Transverse colon (tissue), 4 donors: ENCODE results near the gene GCA. TPM values are rescaled to one million over a fixed set of nuclear protein-coding genes. Genes with fewer than 3 reads are reported as not detected.
A peak's percentile ranks its signal among the peaks of the same experiment; 100 is the strongest.

Experiments used
- DNase-seq: peaks from one replicate; pipeline ENCODE4 v3.0.0-alpha.2; 2019
- H3K27ac ChIP-seq, 4 donors: fragments of 200-600 bp; sonication (generic); 2 replicates each; pipeline ENCODE4 v1.5.1; 2016 to 2018; ENCODE audit warnings: inconsistent platforms in 4 of 4
- H3K27me3 ChIP-seq: fragments of 200-600 bp; sonication (generic); 2 replicates; pipeline ENCODE4 v1.5.1; 2017; ENCODE audit warnings: inconsistent platforms
- H3K36me3 ChIP-seq, 4 donors: fragments of 200-600 bp; sonication (generic); 2 replicates each; pipeline ENCODE4 v1.5.1; 2017 to 2019; ENCODE audit warnings: inconsistent platforms in 4 of 4
- H3K4me1 ChIP-seq, 4 donors: fragments of 200-600 bp; sonication (generic); 2 replicates each; pipeline ENCODE4 v1.5.1; 2017 to 2020; ENCODE audit warnings: inconsistent platforms in 4 of 4
- H3K4me3 ChIP-seq, 4 donors: fragments of 200-600 bp; sonication (generic); 1 replicate in 1 of 4; 2 replicates in 3 of 4; pipeline versions ENCODE4 v1.5.1 to v1.6.1; 2017 to 2019; ENCODE audit warnings: inconsistent platforms in 4 of 4
- H3K9me3 ChIP-seq, 2 donors: fragments of 200-600 bp; sonication (generic); 2 replicates each; pipeline ENCODE4 v1.5.1; 2017 to 2019; ENCODE audit warnings: inconsistent platforms in 2 of 2
- EP300 ChIP-seq: sonication (generic); formaldehyde crosslinking; IDR thresholded peaks from one replicate; pipeline ENCODE4 v1.6.1; 2017; ENCODE audit warnings: antibody characterized with exemption, low read depth
- POLR2A ChIP-seq: fragments of 450-650 bp; IDR thresholded peaks from one replicate; pipeline ENCODE4 v1.6.1; 2016; ENCODE audit warnings: antibody characterized with exemption, mild to moderate bottlenecking, moderate library complexity
- POLR2AphosphoS5 ChIP-seq, 3 donors: sonication (generic); formaldehyde crosslinking; IDR thresholded peaks; one replicate each; pipeline ENCODE4 v1.6.1; 2016; ENCODE audit warnings: antibody characterized with exemption in 3 of 3
- WGBS, 2 donors: methylation state at CpG; one replicate each; pipeline ENCODE4 v1.1.5; 2018; ENCODE audit warnings: low coverage in 1 of 2; 5-methylcytosine and 5-hydroxymethylcytosine counted together
- in situ Hi-C, 4 donors: fragments of 200-750 bp; cut with MboI; loops; one replicate each; pipeline versions ENCODE4 v1.15.0 to v1.15.1; 2017; ENCODE audit warnings: low sequenced_read_pairs in 3 of 4, low pct_ligation_motif_present in 1 of 4, low pct_unique_long_range_greater_than_20kb in 1 of 4
- intact Hi-C: fragments of 100-400 bp; cut with DNase I; formaldehyde crosslinking; loops from one replicate; pipeline ENCODE4 v1.15.1; 2023; ENCODE audit warnings: low total_unique reads
- total RNA-seq, 4 donors: library from RNA; depleted of rRNA; stranded (reverse); fragments of >200 nt; gene quantifications; one replicate each; pipeline ENCODE4 v1.1.0, GENCODE V29; 2016
- TF ChIP-seq, protein P1 (sequence below), 5 experiments: fragments of 200-600 bp in 3 of 5; fragments of 450-650 bp in 2 of 5; sonication (generic) in 3 of 5; IDR thresholded peaks; 1 replicate in 2 of 5; 2 replicates in 3 of 5; pipeline ENCODE4 v1.5.1; 2016 to 2017; ENCODE audit warnings: antibody characterized with exemption in 5 of 5, inconsistent platforms in 3 of 5, mild to moderate bottlenecking in 2 of 5, moderate library complexity in 1 of 5

GCA gene
- total RNA-seq, 4 donors from 2014 or later = 7.5 to 25.8 (median 18.4) TPM; not detected in 1

DNA sequence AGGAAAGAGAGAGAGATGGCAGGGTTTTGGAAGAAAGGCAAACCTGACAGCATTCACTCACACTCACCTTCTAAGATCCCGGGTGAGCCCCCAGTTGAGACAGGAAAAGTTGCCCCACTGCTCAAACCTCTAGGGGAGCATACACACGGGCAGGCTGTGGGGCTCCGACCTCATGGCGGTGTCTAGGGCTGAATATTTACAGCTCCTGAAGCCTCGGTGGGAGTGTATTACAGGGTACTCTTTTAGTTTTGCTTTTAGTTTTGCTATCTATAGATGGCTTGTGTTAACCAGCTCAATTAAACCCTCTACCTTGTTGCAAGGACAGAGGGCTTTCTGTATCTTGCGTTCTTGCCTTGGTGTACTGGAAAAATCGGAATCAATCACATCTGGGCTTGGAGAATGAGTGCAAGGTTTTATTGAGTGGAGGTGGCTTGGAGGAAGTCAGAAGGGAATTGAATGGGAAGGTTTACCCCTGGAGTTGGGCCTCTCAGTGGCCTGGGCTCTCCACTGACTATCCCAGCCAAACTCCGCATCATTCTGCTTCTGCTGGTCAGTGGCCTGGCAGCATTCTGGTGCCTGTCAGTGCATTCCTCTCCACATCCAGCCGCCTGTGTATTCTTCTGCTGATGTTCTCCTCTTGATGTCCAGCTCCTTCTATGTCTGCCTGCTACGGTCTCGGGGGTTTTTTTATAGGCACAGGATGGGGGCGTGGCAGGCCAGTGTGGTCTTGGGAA lies 15.3 kb upstream of the GCA start:
- in situ Hi-C loops = loop anchor here in 1 of 4 donors (25.0 kb wide), 1 partner anchor 341 kb away; no protein-coding TSS in a partner anchor
- WGBS, 2 donors = 80 to 85% methylated on average over 5 to 12 of the region's 12 CpGs
- no peak for DNase-seq

DNA sequence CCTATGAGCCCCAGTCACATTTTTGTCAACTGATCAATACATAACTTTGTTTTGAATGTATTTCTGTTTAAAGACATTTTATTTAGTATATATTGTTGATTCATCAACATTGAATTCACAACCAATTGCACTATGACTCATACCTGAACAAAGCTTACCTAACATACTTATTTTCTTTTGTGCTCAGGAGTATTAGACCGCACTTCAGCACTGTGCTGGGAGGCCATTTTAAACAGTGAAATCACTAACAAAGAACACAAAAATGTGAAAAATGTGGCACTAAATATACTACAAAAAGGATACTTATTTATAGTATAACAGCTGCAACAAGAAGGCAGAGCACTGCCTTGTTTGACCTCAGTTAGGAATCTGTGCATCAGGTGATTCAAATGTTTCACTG lies 13.1 kb upstream of the GCA start:
- in situ Hi-C loops (loop anchor here in 1 of 4 donors (25.0 kb wide), 1 partner anchor 344 kb away; no protein-coding TSS in a partner anchor), intact Hi-C loops (no loop called here)
- TF ChIP-seq EP300 (no peak), POLR2AphosphoS5 (IDR thresholded peaks at IDR 0.05) (no peak), POLR2A (no peak)
- TF ChIP-seq, protein P1, sequence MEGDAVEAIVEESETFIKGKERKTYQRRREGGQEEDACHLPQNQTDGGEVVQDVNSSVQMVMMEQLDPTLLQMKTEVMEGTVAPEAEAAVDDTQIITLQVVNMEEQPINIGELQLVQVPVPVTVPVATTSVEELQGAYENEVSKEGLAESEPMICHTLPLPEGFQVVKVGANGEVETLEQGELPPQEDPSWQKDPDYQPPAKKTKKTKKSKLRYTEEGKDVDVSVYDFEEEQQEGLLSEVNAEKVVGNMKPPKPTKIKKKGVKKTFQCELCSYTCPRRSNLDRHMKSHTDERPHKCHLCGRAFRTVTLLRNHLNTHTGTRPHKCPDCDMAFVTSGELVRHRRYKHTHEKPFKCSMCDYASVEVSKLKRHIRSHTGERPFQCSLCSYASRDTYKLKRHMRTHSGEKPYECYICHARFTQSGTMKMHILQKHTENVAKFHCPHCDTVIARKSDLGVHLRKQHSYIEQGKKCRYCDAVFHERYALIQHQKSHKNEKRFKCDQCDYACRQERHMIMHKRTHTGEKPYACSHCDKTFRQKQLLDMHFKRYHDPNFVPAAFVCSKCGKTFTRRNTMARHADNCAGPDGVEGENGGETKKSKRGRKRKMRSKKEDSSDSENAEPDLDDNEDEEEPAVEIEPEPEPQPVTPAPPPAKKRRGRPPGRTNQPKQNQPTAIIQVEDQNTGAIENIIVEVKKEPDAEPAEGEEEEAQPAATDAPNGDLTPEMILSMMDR (IDR thresholded peaks at IDR 0.05) = no peak
- Histone ChIP-seq H3K9me3 (no peaks in the 10 kb centered on the region), H3K4me1 (no peaks in the 10 kb centered on the region), H3K4me3 (no peak overlapping the region), H3K27ac (no peak overlapping the region), H3K36me3 (no peaks in the 10 kb centered on the region), H3K27me3 (no peaks in the 10 kb centered on the region)
- 98 to 100% methylated on average over 1 of the region's 1 CpG for WGBS, 2 donors
- no peak for DNase-seq

More for the DNA sequence above, 15.3 kb upstream of the GCA start:
- no peaks in the 10 kb centered on the region for H3K36me3 ChIP-seq
- intact Hi-C loops = no loop called here
- H3K4me1 ChIP-seq = peaks cover 0 to 5% (median 0%) of the 10 kb centered on the region in 4 donors
- no peak overlapping the region for H3K4me3 ChIP-seq
- H3K9me3 ChIP-seq = no peaks in the 10 kb centered on the region
- TF ChIP-seq, protein P1 (IDR thresholded peaks at IDR 0.05) = no peak
- TF ChIP-seq POLR2AphosphoS5 (IDR thresholded peaks at IDR 0.05) (no peak), EP300 (no peak), POLR2A (no peak)
- H3K27me3 ChIP-seq = no peaks in the 10 kb centered on the region
- H3K27ac ChIP-seq = no peak overlapping the region

DNA sequence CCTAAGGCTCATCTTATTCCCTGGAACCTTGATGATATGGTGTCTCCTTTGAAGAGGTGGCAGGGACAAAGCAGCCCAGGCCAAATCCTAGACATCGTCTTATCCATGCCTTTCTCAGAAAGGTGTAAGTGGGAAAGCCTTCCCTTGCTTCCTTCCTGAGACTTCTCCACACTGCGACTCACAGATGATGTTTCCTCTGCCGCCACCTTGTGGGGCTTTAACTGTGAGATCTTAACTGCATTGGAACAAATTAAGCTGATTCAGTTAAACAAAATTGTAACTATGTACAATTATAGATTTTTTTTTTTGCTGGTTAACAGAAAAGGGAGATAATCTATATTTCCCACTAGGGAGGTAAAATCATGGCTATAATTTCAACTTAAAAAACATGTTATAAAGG lies 10.0 kb upstream of the GCA start:
- no peaks in the 10 kb centered on the region for H3K27me3 ChIP-seq
- intact Hi-C loops (no loop called here), in situ Hi-C loops (loop anchor here in 1 of 4 donors (25.0 kb wide), 1 partner anchor 347 kb away; no protein-coding TSS in a partner anchor)
- no peaks in the 10 kb centered on the region for H3K4me1 ChIP-seq
- H3K9me3 ChIP-seq = no peaks in the 10 kb centered on the region
- WGBS, 2 donors = 28 to 40% methylated on average over 2 to 3 of the region's 3 CpGs
- no peaks in the 10 kb centered on the region for H3K36me3 ChIP-seq
- H3K27ac ChIP-seq = no peak overlapping the region
- TF ChIP-seq, protein P1 (IDR thresholded peaks at IDR 0.05) = peak in 4 of 5 experiments; percentile 22 to 41 (median 31)
- no peak for TF ChIP-seq POLR2AphosphoS5 (IDR thresholded peaks at IDR 0.05)
- peak; percentile 51 for DNase-seq
- no peak overlapping the region for H3K4me3 ChIP-seq

DNA sequence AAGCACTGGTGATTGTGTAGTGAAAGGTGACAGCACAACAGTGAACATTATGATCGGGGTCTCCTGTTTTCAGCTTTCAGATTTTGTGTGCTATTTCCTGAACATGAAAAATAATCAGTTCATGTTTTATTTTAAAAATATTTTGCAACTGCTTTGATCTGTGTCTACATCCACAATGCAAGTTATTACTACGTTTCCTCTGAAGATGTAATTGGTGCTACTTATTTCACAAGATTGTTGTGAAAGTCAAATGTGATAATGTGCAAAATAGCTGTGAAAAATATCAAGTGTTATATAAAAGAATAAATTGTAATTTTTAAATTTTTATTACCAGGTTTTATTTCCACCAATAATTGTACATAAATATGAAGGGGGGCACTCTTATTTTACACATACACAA lies 6.1 kb upstream of the GCA start:
- Histone ChIP-seq H3K36me3 (no peaks in the 10 kb centered on the region), H3K4me3 (no peak overlapping the region), H3K27me3 (no peaks in the 10 kb centered on the region), H3K27ac (no peak overlapping the region), H3K9me3 (no peaks in the 10 kb centered on the region), H3K4me1 (no peaks in the 10 kb centered on the region)
- intact Hi-C loops (no loop called here), in situ Hi-C loops (loop anchor here in 1 of 4 donors (25.0 kb wide), 1 partner anchor 351 kb away; no protein-coding TSS in a partner anchor)
- no peak for TF ChIP-seq POLR2A
- WGBS, 2 donors = 82 to 91% methylated on average over 2 of the region's 2 CpGs
- no peak for DNase-seq
